Neutrophil (primary cell): ENCODE results near the gene YES1.

Experiments
- H3K27ac ChIP-seq: fragments of 200-600 bp; sonication (generic); 2 replicates; pipeline ENCODE4 v1.5.1; 2016; ENCODE audit warnings: mild to moderate bottlenecking, moderate library complexity
- H3K27me3 ChIP-seq: fragments of 200-600 bp; sonication (generic); 2 replicates; pipeline ENCODE4 v1.6.0; 2016; ENCODE audit warnings: mild to moderate bottlenecking
- H3K36me3 ChIP-seq: fragments of 200-600 bp; sonication (generic); 2 replicates; pipeline ENCODE4 v1.5.1; 2017
- H3K4me1 ChIP-seq, 2 experiments: fragments of 200-600 bp in 1 of 2; sonication (generic) in 1 of 2; 1 replicate in 1 of 2; 2 replicates in 1 of 2; pipeline versions ENCODE4 v1.5.1 to v1.6.1; 2013 to 2016; ENCODE audit warnings: low read depth in 1 of 2, low read length in 1 of 2, mild to moderate bottlenecking in 1 of 2, moderate library complexity in 1 of 2; ENCODE audit not compliant: control insufficient read depth in 1 of 2, insufficient read depth in 1 of 2
- H3K4me3 ChIP-seq, 2 experiments: fragments of 200-600 bp in 1 of 2; sonication (generic) in 1 of 2; 1 replicate in 1 of 2; 2 replicates in 1 of 2; pipeline ENCODE4 v1.5.1; 2013 to 2016; ENCODE audit warnings: low read depth in 1 of 2, low read length in 1 of 2, mild to moderate bottlenecking in 1 of 2, moderate library complexity in 1 of 2
- H3K9me3 ChIP-seq: fragments of 200-600 bp; sonication (generic); 2 replicates; pipeline ENCODE4 v1.5.1; 2016
- CTCF ChIP-seq: fragments of 200-600 bp; sonication (generic); IDR thresholded peaks from 2 replicates; pipeline ENCODE4 v1.5.1; 2016; ENCODE audit warnings: antibody characterized with exemption

Gene YES1

GRCh38 chr18:839224-840022 is 27.4 kb upstream of the YES1 start:
- Histone ChIP-seq H3K4me3 (no peak overlapping the region), H3K36me3 (no peaks in the 10 kb centered on the region), H3K4me1 (no peaks in the 10 kb centered on the region), H3K27ac (no peak overlapping the region), H3K27me3 (peaks cover 58% of the 10 kb centered on the region), H3K9me3 (no peaks in the 10 kb centered on the region)
- peak; percentile 91 for TF ChIP-seq CTCF

DNA sequence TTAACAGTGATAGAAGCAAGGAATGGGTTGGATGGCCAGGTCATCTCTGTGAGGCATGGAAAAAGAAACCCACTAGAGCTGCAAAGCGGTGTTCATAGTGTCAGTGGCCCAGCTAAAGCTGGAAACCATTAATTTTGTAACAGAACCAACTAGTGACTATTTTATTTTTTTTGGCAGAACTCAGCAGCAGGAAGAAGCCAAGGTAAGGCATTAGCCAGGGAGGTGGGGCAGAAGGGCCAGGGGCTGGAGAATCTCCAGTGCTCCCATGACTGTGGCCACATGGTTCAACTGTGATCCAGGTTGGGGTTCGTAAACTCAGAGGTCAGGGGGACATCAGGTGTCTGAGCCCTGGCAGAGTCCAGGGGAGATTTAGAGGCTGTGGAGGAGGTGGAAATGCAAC is 25.9 kb upstream of the YES1 start:
- TF ChIP-seq CTCF = no peak

GRCh38 chr18:834082-834720 is 22.2 kb upstream of the YES1 start:
- no peaks in the 10 kb centered on the region for H3K9me3 ChIP-seq
- peaks cover 72% of the 10 kb centered on the region for H3K27me3 ChIP-seq
- no peak overlapping the region for H3K4me3 ChIP-seq
- TF ChIP-seq CTCF = no peak
- no peak overlapping the region for H3K27ac ChIP-seq
- H3K36me3 ChIP-seq = no peaks in the 10 kb centered on the region
- no peaks in the 10 kb centered on the region for H3K4me1 ChIP-seq

More for the DNA sequence above, 25.9 kb upstream of the YES1 start:
- Histone ChIP-seq H3K4me3 (no peak overlapping the region), H3K36me3 (no peaks in the 10 kb centered on the region), H3K27me3 (peaks cover 71% of the 10 kb centered on the region), H3K9me3 (no peaks in the 10 kb centered on the region), H3K4me1 (no peaks in the 10 kb centered on the region), H3K27ac (no peak overlapping the region)

DNA sequence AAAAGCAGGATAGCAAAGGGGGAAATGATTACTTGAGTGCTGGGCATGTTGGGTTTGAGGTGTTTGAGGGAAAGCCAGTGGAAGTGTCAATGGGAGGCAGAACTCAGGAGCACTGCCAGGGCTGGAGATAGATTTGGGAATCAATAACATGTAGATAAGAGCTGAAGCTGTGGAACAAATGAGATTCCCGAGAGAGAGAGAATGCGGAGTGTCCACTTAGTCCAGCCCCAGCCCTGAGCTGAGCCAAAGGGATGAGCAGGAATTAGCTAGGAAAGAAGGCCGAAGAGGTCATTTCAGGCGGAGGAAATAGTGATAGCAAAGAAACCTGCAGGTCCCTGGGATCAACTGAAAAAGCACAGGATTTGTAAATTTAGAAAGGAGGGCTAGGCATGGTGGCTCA is 21.2 kb upstream of the YES1 start:
- Histone ChIP-seq H3K4me1 (no peaks in the 10 kb centered on the region), H3K9me3 (no peaks in the 10 kb centered on the region), H3K27ac (no peak overlapping the region), H3K36me3 (no peaks in the 10 kb centered on the region), H3K4me3 (no peak overlapping the region), H3K27me3 (peaks cover 73% of the 10 kb centered on the region)
- no peak for TF ChIP-seq CTCF

DNA sequence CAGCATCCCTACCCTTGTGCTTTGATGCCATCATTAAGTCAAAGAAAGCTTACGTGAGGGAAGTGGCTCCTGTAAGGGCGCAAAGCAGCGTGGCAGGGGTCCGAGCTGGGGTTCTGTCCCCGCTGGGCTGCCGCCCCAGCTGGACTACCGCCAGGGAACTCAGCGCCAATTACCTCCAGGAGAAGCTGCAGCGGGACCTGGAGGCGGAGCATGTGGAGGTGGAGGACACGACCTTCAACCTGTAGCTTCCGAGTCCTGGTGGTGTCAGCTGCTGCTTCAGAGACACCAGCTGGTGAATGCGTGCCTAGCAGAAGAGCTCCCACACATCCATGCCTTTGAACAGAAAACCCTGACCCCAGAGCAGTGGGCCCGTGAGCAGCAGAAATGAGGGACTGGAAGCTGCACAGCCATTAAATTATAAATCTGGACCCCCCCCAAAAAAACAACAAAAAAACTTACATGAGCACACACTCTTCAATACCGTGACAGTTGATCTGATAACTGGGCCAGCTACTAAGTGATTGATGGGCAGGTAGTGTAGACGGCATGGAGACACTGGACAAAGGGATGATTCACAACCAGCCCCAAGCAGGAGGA is 20.1 kb upstream of the YES1 start:
- Histone ChIP-seq H3K27me3 (peaks cover 66% of the 10 kb centered on the region), H3K4me1 (no peaks in the 10 kb centered on the region), H3K9me3 (no peaks in the 10 kb centered on the region), H3K36me3 (no peaks in the 10 kb centered on the region), H3K4me3 (no peak overlapping the region), H3K27ac (no peak overlapping the region)
- TF ChIP-seq CTCF = no peak
